Caco-2 (cell line): ENCODE results near the gene EVX2. TPM values are rescaled to one million over a fixed set of nuclear protein-coding genes. Genes with fewer than 3 reads are reported as not detected.

ENCODE experiments used
- BruUV-seq: library from RNA; stranded (reverse); fragments of 400-500 nt; replicated peaks from 2 replicates; lab custom pipeline; 2021; lab: Mats Ljungman, UMichigan
- CTCF ChIA-PET: fragments of 300-600 bp; sonication (Branson Sonifier 250); formaldehyde crosslinking; loops from one replicate; lab custom pipeline; 2022; ENCODE audit warnings: antibody characterized with exemption; lab: Charles Lee
- POLR2A ChIA-PET: fragments of 300-600 bp; sonication (Branson Sonifier 250); formaldehyde crosslinking; loops from one replicate; lab custom pipeline; 2022; ENCODE audit warnings: antibody characterized with exemption; lab: Charles Lee
- DNase-seq, 2 experiments: peaks; one replicate each; pipeline versions ENCODE4 v3.0.0 to v3.0.0-alpha.2; 2020 to 2022
- H3K27me3 ChIP-seq: replicated peaks from 2 replicates; pipeline ENCODE4 v1.6.0; 2011; ENCODE audit warnings: low read length; ENCODE audit not compliant: control insufficient read depth, insufficient read depth
- H3K36me3 ChIP-seq: 2 replicates; pipeline ENCODE4 v1.5.1; 2011; ENCODE audit warnings: low read length; ENCODE audit not compliant: control insufficient read depth, insufficient read depth
- H3K4me1 ChIP-seq: fragments of 250-450 bp; sonication (Bioruptor Pico); 2 replicates; pipeline ENCODE4 v1.5.1; 2020; ENCODE audit warnings: mild to moderate bottlenecking
- H3K4me3 ChIP-seq: 2 replicates; pipeline ENCODE4 v1.5.1; 2011; ENCODE audit warnings: low read depth, mild to moderate bottlenecking, control low read depth, low read length
- H3K9me3 ChIP-seq: fragments of 250-450 bp; sonication (Bioruptor Pico); 2 replicates; pipeline ENCODE4 v1.5.1; 2020; ENCODE audit warnings: mild to moderate bottlenecking, moderate library complexity
- H3K27ac Mint-ChIP-seq: one replicate; pipeline ENCODE4 v1.8.0; 2022; ENCODE audit warnings: mixed read lengths; ENCODE audit not compliant: unreplicated experiment
- H3K27me3 Mint-ChIP-seq: one replicate; pipeline ENCODE4 v1.8.0; 2022; ENCODE audit warnings: mixed read lengths; ENCODE audit not compliant: insufficient read depth, unreplicated experiment
- H3K36me3 Mint-ChIP-seq: one replicate; pipeline ENCODE4 v1.8.0; 2022; ENCODE audit warnings: mild to moderate bottlenecking, mixed read lengths; ENCODE audit not compliant: insufficient read depth, unreplicated experiment
- H3K4me1 Mint-ChIP-seq: one replicate; pipeline ENCODE4 v1.8.0; 2022; ENCODE audit warnings: low read depth, mixed read lengths; ENCODE audit not compliant: unreplicated experiment
- H3K4me3 Mint-ChIP-seq: one replicate; pipeline ENCODE4 v1.8.0; 2022; ENCODE audit warnings: mild to moderate bottlenecking, moderate library complexity, mixed read lengths; ENCODE audit not compliant: unreplicated experiment
- H3K9me3 Mint-ChIP-seq: one replicate; pipeline ENCODE4 v1.8.0; 2022; ENCODE audit warnings: mixed read lengths; ENCODE audit not compliant: unreplicated experiment
- CTCF ChIP-seq, 2 experiments: fragments of 200-600 bp in 1 of 2; IDR thresholded peaks; 1 replicate in 1 of 2; 2 replicates in 1 of 2; pipeline versions ENCODE4 v1.5.1 to v1.8.0; 2011 to 2022; ENCODE audit warnings: antibody characterized with exemption in 1 of 2, control low read depth in 1 of 2, inconsistent platforms in 1 of 2, low read depth in 1 of 2, low read length in 1 of 2, mild to moderate bottlenecking in 1 of 2, moderate library complexity in 1 of 2; ENCODE audit not compliant: insufficient read depth in 1 of 2, severe bottlenecking in 1 of 2, unreplicated experiment in 1 of 2
- intact Hi-C: fragments of 100-400 bp; cut with micrococcal nuclease; formaldehyde crosslinking; loops from one replicate; pipeline ENCODE4 v1.10.0; 2022; ENCODE audit not compliant: unreplicated experiment
- total RNA-seq: library from RNA; stranded (reverse); gene quantifications from 2 replicates; pipeline ENCODE4 v1.2.3, GENCODE V29; 2022

Gene EVX2
- total RNA-seq, 1 experiment from 2014 or later = not detected

DNA sequence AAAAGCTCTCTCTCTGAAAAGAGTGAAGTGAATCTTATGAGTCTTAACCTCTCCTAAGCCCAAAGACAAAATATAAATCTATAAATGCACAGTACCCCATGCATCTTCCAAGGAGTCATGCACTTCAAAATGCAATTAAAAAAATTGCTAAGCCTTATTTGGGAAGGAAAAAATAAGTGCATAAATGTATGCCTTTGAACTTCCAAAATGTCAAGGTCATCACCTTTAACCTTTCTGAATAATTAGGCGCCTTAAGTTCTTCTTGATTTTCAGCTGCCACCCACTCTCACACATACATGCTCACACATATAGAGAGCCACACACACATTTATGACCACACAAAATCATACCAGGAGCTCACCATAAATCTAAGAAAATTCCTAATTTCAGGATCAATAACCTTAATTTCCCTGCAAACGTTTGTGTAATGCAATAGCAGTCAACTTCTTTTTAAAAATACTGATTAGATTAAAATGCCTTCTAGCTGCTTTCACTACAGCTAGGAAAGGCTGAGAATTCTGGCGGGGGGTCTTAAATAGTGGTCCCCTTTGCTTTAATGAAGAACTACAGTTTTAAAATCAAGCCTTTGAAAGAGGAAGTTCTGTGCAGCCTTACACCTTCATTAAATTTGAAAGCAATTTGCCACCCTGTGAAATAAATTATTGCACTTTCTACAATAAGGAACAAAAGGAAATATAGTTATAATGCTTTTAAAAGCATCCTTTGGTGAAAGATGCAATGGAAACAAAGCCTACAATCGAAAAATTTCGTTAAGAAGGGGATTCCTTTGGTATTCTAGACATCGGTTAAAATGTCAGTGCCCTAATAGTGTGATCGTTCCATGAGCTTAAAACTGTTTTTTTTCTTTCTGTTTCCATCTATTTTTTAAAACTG, 26.9 kb upstream of the EVX2 start:
- TF ChIP-seq CTCF (IDR thresholded peaks at IDR 0.05; ENCODE audit: insufficient read depth in 1 of 2, low read depth in 1 of 2, low read length in 1 of 2, severe bottlenecking in 1 of 2, unreplicated experiment in 1 of 2) = no peak
- H3K36me3 ChIP-seq = no peaks in the 10 kb centered on the region
- Mint-ChIP-seq H3K9me3 (no peaks in the 10 kb centered on the region), H3K36me3 (no peaks in the 10 kb centered on the region), H3K4me3 (no peak overlapping the region), H3K27me3 (peaks cover 48% of the 10 kb centered on the region), H3K27ac (no peak overlapping the region), H3K4me1 (peaks cover 7% of the 10 kb centered on the region)
- peaks cover 6% of the 10 kb centered on the region; the same call in 1 of the 2 replicates for H3K4me1 ChIP-seq
- CTCF ChIA-PET = interaction anchor here (2.2 kb wide), 1 partner anchor 344 kb away, joined by 6 read pairs; no protein-coding TSS in a partner anchor
- no TSS peak for BruUV-seq
- intact Hi-C loops = no loop called here
- H3K4me3 ChIP-seq = no peak overlapping the region
- POLR2A ChIA-PET = no interaction called here
- peaks cover 14% of the 10 kb centered on the region for H3K27me3 ChIP-seq
- no peak for DNase-seq
- no peaks in the 10 kb centered on the region for H3K9me3 ChIP-seq

DNA sequence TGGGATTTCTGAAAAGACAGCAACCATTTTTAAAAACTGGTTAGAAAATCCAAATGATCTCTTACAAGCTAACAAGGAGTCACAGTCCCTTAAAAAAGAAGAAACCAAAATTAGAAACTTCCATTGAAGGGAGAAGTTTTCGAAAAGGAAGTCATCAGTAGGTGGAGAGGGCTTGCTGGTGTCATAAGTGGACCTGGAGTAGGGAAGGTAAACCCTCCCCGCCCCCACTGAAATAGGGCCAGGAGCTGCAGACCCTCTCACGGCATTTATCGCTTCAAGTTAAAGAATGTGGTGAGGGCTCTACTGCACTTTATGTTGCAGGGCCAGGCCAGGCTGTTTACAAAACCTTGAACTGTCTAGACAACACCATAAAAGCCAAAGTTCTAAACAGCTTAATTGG, 26.2 kb upstream of the EVX2 start:
- CTCF ChIA-PET = interaction anchor here (2.2 kb wide), 1 partner anchor 345 kb away, joined by 6 read pairs; no protein-coding TSS in a partner anchor
- H3K36me3 Mint-ChIP-seq = no peaks in the 10 kb centered on the region
- TF ChIP-seq CTCF (IDR thresholded peaks at IDR 0.05; ENCODE audit: insufficient read depth in 1 of 2, low read depth in 1 of 2, low read length in 1 of 2, severe bottlenecking in 1 of 2, unreplicated experiment in 1 of 2) = no peak
- intact Hi-C loops = no loop called here
- H3K4me3 Mint-ChIP-seq = no peak overlapping the region
- Histone ChIP-seq H3K27me3 (peaks cover 14% of the 10 kb centered on the region), H3K36me3 (no peaks in the 10 kb centered on the region), H3K9me3 (no peaks in the 10 kb centered on the region), H3K4me1 (peaks cover 6% of the 10 kb centered on the region; the same call in 1 of the 2 replicates), H3K4me3 (no peak overlapping the region)
- POLR2A ChIA-PET = no interaction called here
- H3K27me3 Mint-ChIP-seq = peaks cover 52% of the 10 kb centered on the region
- peaks cover 7% of the 10 kb centered on the region for H3K4me1 Mint-ChIP-seq
- DNase-seq = no peak
- no peaks in the 10 kb centered on the region for H3K9me3 Mint-ChIP-seq
- BruUV-seq = no TSS peak
- no peak overlapping the region for H3K27ac Mint-ChIP-seq

GRCh38 chr2:176109192-176109901, 25.6 kb upstream of the EVX2 start:
- intact Hi-C loops = no loop called here
- Mint-ChIP-seq H3K27me3 (peaks cover 57% of the 10 kb centered on the region), H3K27ac (no peak overlapping the region), H3K4me3 (no peak overlapping the region), H3K9me3 (no peaks in the 10 kb centered on the region), H3K36me3 (no peaks in the 10 kb centered on the region), H3K4me1 (peaks cover 12% of the 10 kb centered on the region)
- Histone ChIP-seq H3K36me3 (no peaks in the 10 kb centered on the region), H3K4me1 (peaks cover 12% of the 10 kb centered on the region), H3K4me3 (no peak overlapping the region), H3K27me3 (peaks cover 14% of the 10 kb centered on the region), H3K9me3 (no peaks in the 10 kb centered on the region)
- DNase-seq = no peak
- ChIA-PET POLR2A (no interaction called here), CTCF (interaction anchor here (2.2 kb wide), 1 partner anchor 346 kb away, joined by 6 read pairs; no protein-coding TSS in a partner anchor)
- BruUV-seq = no TSS peak
- TF ChIP-seq CTCF (IDR thresholded peaks at IDR 0.05; ENCODE audit: insufficient read depth in 1 of 2, low read depth in 1 of 2, low read length in 1 of 2, severe bottlenecking in 1 of 2, unreplicated experiment in 1 of 2) = no peak
